DMS79 (cell line): Measurements from ENCODE around the gene KRT222.

Source experiments
- DNase-seq: peaks from one replicate; lab custom pipeline; 2025; lab: John Stamatoyannopoulos, UW

Gene KRT222

DNA sequence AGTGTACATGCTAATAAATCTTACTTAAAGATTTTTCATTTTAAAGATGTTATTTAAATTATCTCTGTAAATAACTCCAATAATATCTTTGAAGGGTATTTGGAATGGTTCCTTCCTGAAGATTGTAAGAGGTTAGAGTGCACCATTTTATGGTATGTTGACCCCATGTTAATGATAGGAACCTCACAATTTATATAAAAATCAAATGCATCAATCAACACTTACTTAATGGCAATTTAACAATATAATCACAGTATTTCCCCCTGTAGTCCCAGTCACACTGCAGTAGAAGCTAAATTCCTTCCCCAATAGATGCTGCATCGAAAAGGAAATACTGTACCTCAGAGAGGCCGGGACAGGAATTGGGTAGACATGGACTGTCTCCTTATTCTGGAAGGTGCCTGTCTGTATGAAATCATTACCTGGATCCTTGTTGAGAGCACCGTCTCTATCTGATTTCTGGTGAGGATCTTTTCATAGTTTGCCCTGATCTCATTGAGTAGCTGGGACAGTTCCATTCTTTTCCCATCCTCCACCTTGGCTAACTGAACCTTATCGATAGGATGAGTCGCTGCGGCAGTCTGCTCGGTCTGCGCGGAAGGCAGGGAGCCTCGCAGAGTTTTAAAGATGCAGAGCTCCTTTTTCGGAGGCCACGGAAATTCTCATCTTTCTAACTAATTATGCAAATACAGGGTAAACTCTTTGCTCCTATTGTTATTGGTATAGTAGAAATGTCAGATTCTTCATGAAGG lies at the start of gene KRT222:
Gene KRT222 (minus strand): TSS at position 596 of the 752 bp plus-strand sequence. CDS start 78 bp downstream, at position 518.
- DNase-seq, result no peak

DNA sequence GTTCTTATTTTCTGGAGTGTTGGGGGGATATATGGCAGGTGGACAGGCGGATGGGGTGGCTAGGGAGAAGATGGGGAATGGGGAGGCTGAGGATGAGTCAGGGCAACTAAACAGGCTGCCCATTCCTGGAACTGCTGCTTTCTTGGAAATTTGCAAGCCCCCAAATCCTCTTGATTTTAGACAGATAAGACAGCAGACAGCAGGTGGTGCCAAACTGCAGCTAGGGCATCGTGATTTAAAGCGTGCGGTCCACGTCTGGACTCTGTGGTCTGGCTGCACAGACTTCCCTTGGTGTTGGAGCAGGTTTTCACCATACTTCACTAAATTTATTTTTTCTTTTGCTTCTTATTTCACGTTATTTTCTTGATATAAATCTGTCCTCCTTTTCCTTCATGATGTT lies 49.5 kb upstream of the KRT222 start:
- DNase-seq, result no peak

GRCh38 chr17:40707745-40708144 lies 42.8 kb upstream of the KRT222 start:
- DNase-seq, result no peak

- DNase-seq, result no peak
These were observed 40.6 kb upstream of the KRT222 start for GRCh38 chr17:40705584-40705983.

DNA sequence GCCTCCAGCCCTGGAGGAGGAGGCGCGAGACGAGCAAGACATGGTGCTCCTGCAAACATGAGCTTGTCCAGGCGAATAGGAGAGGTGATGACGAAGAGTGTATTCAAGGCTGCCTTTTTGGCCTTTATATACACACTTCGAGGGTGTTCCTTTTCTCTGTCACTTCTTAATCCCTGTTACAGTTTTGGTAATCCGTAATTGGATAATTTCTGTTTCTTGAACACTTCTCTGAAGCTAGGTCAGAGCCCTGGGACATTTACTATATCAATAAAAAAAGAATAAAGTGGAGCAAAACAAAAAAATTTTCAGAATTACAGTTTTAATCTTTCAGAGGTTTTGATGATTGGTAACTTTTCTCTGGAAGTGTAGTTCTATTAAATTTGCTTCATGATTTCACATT lies 38.7 kb upstream of the KRT222 start, which contains the start of gene KRT24:
Gene KRT24 (minus strand): TSS at position 101 of the 400 bp plus-strand sequence. CDS start 59 bp downstream, at position 42.
- no peak for DNase-seq

DNA sequence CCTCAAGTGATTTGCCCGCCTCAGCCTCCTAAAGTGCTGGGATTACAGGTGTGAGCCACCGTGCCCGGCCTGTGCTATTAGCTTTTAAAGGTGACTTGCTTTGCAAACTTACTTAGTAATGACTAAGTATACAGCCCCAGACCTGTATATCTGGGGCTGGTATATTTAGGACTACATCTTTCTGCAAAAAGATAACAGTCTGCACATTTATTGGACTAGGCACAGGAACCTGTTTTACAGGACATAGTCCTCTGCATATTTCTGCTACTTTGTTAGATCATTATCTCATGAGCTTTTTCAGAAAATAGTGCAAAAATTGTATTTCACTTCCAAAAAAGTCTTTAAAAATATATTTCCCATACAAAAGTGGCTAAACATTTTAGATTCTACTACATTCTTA lies 37.3 kb upstream of the KRT222 start:
- no peak for DNase-seq

- no peak for DNase-seq
These were observed 34.9 kb upstream of the KRT222 start for GRCh38 chr17:40699853-40700252.

DNA sequence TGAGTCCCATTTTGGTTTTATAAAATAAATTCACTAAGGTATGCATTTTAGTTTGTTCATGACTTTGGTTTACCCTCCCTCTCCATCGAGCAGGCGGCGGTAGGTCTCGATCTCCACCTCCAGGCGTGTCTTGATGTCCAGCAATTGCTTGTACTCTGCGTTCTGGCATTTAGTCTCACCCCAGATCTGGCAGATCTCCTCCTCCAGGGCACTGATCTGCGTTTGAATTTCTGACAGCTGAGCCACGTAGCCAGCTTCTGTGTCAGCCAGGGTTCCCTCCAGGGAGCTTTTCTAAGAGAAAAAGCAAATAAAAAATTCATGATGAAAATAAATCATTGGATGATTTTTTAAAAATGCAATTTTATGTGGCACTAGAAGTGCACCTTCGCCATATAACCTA lies 34.4 kb upstream of the KRT222 start:
- DNase-seq, result no peak

- no peak for DNase-seq
These were observed 32.3 kb upstream of the KRT222 start for GRCh38 chr17:40697297-40697696.

DNA sequence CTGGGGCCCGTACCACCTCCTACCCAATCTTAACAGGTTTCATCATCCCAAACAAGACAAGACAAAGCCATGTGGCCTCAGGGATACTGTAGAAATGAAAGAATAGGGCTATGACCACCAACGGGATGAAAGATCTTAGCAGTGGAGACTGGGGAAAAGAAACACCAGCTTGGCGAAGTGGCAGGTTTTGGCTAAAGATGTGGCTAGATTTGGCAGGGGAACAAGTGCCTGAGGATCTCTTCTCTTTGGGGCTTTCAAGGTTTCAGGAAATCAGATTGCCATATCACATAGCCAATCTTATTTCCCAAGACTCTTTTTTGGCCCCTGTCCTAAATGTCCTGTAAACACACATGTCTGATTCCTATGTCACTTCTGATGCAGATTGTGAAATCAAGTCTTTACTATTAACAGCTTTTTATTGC lies 31.7 kb upstream of the KRT222 start:
- DNase-seq, result peak; percentile 7

DNA sequence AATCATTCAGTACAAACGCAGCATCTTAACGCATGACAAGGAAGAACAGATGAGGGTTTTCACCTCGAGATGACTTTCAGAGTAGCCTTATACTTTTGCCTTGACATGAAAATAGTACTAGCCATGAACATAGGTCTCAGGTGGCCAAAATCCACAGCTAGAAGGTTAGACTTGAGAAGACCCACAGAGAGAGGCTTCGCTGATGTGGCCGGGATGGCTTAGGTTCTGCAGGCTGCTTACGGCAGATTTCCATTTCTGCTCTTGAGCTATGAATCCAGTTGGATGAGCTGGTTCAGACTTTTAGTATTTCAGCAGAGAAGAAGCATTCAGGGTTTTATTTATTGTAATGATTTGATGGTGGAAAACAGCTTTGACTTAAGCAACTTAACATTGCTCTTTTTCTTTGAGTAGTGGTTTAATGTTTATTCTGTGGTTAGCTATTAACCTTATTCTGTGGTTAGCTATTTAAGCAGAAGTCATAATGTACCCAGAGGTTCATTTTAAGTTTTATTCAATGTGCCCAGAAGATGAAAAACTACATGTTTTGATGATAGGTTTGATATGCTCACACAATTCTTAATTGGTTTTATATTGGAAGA lies 31.0 kb upstream of the KRT222 start:
- DNase-seq, result peak; percentile 16

DNA sequence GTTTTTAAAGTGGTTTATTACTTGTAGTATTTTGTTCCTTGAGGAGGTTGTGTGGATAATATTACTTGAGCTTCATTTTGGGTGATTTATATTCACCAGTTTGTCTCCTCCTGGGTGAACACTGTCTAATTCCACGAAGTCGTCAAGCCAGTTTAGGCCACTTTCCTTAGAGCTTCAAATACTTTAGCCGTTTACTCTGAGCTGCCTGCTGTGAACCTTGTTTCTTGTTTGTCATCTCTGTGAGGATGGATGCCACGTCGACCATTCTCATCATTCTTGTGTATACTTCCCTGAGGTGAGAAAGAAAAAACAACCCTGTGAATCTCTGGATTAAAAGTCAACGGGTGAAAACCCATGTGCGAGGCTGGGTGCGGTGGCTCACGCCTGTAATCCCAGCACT lies 29.6 kb upstream of the KRT222 start:
- DNase-seq, result peak; percentile 3

- DNase-seq, result no peak
These were observed 22.1 kb upstream of the KRT222 start for GRCh38 chr17:40687106-40687505.

- no peak for DNase-seq
These were observed 21.2 kb upstream of the KRT222 start for GRCh38 chr17:40686192-40686591.

GRCh38 chr17:40680998-40681397 lies 16.0 kb upstream of the KRT222 start:
- DNase-seq, result no peak

GRCh38 chr17:40679523-40679907 lies 14.5 kb upstream of the KRT222 start:
- no peak for DNase-seq

GRCh38 chr17:40678902-40679522 lies 14.0 kb upstream of the KRT222 start:
- no peak for DNase-seq

- DNase-seq, result no peak
These were observed 10.9 kb upstream of the KRT222 start for GRCh38 chr17:40675905-40676304.

- DNase-seq, result no peak
These were observed 7.7 kb upstream of the KRT222 start for GRCh38 chr17:40672654-40673053.

GRCh38 chr17:40671282-40671681 lies 6.3 kb upstream of the KRT222 start:
- no peak for DNase-seq

DNA sequence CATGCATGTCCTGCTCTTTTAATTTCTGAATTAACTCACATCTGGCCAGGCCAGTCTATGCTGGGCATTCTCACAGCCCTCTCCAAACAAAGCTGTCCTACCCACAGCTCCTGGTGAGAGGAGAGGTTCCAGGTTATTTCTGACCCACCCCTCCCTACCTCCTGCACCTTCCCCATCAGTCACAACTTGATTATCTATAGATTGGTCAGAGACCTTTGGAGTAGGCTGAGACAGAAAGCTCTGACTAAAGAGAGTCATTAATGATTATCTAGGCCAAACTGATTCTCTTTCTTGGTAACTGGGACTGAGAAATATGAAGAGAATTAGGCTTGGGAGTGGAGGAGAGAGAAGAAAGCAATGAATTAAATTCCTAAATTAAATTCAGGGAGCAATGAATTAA lies 1.4 kb upstream of the KRT222 start:
- DNase-seq, result no peak

DNA sequence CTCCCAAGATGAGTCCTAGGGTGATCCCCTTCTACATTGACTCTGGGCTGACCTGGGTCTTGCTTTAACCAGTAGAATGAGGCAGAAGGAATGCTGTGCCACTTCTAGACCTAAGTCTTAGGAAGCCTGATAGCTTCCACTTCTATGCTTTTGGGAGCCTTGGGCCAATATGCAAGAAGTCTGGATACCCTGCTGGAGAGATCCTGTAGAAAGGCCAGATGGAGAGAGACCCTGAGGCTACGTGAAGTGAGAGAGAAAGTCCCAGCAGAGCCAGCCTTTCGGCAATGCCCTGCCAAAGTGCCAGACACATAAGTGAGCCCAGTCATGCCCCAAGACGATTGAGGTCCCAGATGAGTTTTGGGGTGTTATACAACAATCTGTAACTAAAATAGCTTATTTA lies 1.7 kb downstream of the KRT222 start:
- no peak for DNase-seq

DNA sequence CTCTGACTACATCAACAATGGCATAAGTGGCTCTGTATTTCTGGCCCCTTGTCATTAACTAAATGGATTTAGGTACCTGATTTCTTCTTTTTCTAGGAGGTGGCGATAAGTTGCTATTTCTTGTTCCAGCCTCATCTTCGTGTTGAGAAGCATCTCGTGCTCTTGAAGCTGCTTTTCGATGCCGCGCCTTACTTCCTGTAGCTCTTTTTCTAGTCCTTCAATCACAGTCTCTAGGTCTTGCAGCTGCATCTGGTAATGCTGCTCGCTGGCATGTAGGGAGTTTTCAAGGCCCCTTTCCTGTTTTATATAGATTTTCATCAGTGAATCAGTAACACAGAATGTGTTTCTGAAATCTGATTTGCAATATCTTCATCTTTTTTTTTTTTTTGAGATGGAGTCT lies 5.1 kb downstream of the KRT222 start:
- no peak for DNase-seq
